Neural progenitor cell (in vitro differentiated cells): ENCODE results near the gene SLC7A6. TPM values are rescaled to one million over a fixed set of nuclear protein-coding genes. Genes with fewer than 3 reads are reported as not detected.

Experiments
- DNase-seq: peaks from one replicate; pipeline ENCODE4 v3.0.0-alpha.2; 2016; ENCODE audit warnings: low spot score
- H2AFZ ChIP-seq: fragments of 200-600 bp; sonication (generic); replicated peaks from 2 replicates; pipeline ENCODE4 v1.6.1; 2016; ENCODE audit warnings: antibody characterized with exemption
- H3F3A ChIP-seq: fragments of 200-600 bp; sonication (generic); 2 replicates; pipeline ENCODE4 v1.6.1; 2016; ENCODE audit warnings: antibody characterized with exemption, low read depth
- H3K27ac ChIP-seq: fragments of 200-600 bp; sonication (generic); 2 replicates; pipeline ENCODE4 v1.5.1; 2016; ENCODE audit warnings: mild to moderate bottlenecking
- H3K27me3 ChIP-seq: fragments of 200-600 bp; sonication (generic); 2 replicates; pipeline ENCODE4 v1.6.1; 2016; ENCODE audit warnings: mild to moderate bottlenecking, moderate library complexity
- H3K36me3 ChIP-seq: fragments of 200-600 bp; sonication (generic); 2 replicates; pipeline ENCODE4 v1.5.1; 2016
- H3K4me1 ChIP-seq: fragments of 200-600 bp; sonication (generic); 2 replicates; pipeline ENCODE4 v1.6.1; 2016; ENCODE audit warnings: mixed run types
- H3K4me2 ChIP-seq: fragments of 200-600 bp; sonication (generic); 2 replicates; pipeline ENCODE4 v1.6.1; 2016
- H3K4me3 ChIP-seq: fragments of 200-600 bp; sonication (generic); 2 replicates; pipeline ENCODE4 v1.5.1; 2016
- H3K79me2 ChIP-seq: fragments of 200-600 bp; sonication (generic); 2 replicates; pipeline ENCODE4 v1.6.1; 2016; ENCODE audit warnings: low read depth
- H3K9ac ChIP-seq: fragments of 200-600 bp; sonication (generic); 2 replicates; pipeline ENCODE4 v1.6.1; 2016
- H3K9me3 ChIP-seq: fragments of 200-600 bp; sonication (generic); 2 replicates; pipeline ENCODE4 v1.5.1; 2016; ENCODE audit warnings: low read depth
- H4K20me1 ChIP-seq: fragments of 200-600 bp; sonication (generic); 2 replicates; pipeline ENCODE4 v1.6.1; 2016; ENCODE audit warnings: low read depth
- H3K27ac Mint-ChIP-seq: 3 replicates; pipeline ENCODE4 v1.8.0; 2021; ENCODE audit warnings: mixed read lengths
- H3K27me3 Mint-ChIP-seq: 2 replicates; pipeline ENCODE4 v1.8.0; 2022; ENCODE audit warnings: low read depth, mild to moderate bottlenecking, inconsistent platforms, moderate library complexity, mixed read lengths; ENCODE audit not compliant: insufficient read depth
- H3K36me3 Mint-ChIP-seq: 3 replicates; pipeline ENCODE4 v1.8.0; 2021; ENCODE audit warnings: mixed read lengths
- H3K4me1 Mint-ChIP-seq: 3 replicates; pipeline ENCODE4 v1.8.0; 2021; ENCODE audit warnings: mixed read lengths
- H3K4me3 Mint-ChIP-seq: 3 replicates; pipeline ENCODE4 v1.8.0; 2021; ENCODE audit warnings: mild to moderate bottlenecking, moderate library complexity, mixed read lengths
- H3K9me3 Mint-ChIP-seq: 3 replicates; pipeline ENCODE4 v1.8.0; 2020; ENCODE audit warnings: mixed read lengths
- EZH2 ChIP-seq: fragments of 200-600 bp; sonication (generic); IDR thresholded peaks from 2 replicates; pipeline ENCODE4 v1.6.1; 2017; ENCODE audit warnings: antibody characterized with exemption, mild to moderate bottlenecking, moderate library complexity
- EZH2phosphoT487 ChIP-seq: fragments of 200-600 bp; sonication (generic); IDR thresholded peaks from 2 replicates; pipeline ENCODE4 v1.6.1; 2017; ENCODE audit warnings: antibody characterized with exemption
- total RNA-seq: library from RNA; depleted of rRNA; stranded (reverse); fragments of >200 nt; gene quantifications from 2 replicates; pipeline ENCODE4 v1.2.3, GENCODE V29; 2015; ENCODE audit warnings: low replicate concordance
- TF ChIP-seq, protein P1 (sequence below): fragments of 200-600 bp; sonication (generic); IDR thresholded peaks from 2 replicates; pipeline ENCODE4 v1.5.1; 2017; ENCODE audit warnings: antibody characterized with exemption, mild to moderate bottlenecking

Gene SLC7A6
- total RNA-seq, 1 donor from 2014 or later, result 5.6 TPM

DNA sequence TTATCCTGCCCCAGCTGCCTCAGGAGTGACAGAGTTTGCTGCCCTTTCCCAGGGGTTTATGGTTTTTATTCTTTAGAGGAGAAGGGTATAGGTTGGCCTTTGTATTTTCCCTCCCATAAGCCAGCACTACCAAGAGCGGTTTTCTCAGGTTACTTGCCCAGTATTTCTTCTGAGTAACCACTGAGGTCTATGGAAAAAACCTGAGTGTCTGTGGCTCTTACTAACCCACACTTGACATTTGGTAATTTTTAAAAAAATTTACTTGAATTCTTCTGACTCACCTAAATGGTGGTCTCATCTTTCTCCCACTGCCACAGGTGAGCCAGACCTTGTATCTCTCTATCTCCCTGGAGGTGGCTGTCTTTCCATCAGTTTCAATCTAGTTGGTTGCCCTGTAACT lies 6.0 kb downstream of the SLC7A6 start:
- peaks cover 32% of the 10 kb centered on the region for H3K79me2 ChIP-seq
- no peak overlapping the region for H3K27ac ChIP-seq
- H3K4me3 Mint-ChIP-seq, result no peak overlapping the region
- DNase-seq, result no peak
- peaks cover 6% of the 10 kb centered on the region for H3K27me3 ChIP-seq
- H2AFZ ChIP-seq, result no peak overlapping the region
- no peak overlapping the region for H3K4me2 ChIP-seq
- H3K9ac ChIP-seq, result no peak overlapping the region
- peaks cover 3% of the 10 kb centered on the region for H4K20me1 ChIP-seq
- H3F3A ChIP-seq, result peaks cover 11% of the 10 kb centered on the region
- no peak overlapping the region for H3K27ac Mint-ChIP-seq
- no peaks in the 10 kb centered on the region for H3K36me3 Mint-ChIP-seq
- H3K9me3 ChIP-seq, result no peaks in the 10 kb centered on the region
- H3K27me3 Mint-ChIP-seq, result no peaks in the 10 kb centered on the region
- TF ChIP-seq EZH2, result no peak
- TF ChIP-seq EZH2phosphoT487, result no peak
- TF ChIP-seq, protein P1, sequence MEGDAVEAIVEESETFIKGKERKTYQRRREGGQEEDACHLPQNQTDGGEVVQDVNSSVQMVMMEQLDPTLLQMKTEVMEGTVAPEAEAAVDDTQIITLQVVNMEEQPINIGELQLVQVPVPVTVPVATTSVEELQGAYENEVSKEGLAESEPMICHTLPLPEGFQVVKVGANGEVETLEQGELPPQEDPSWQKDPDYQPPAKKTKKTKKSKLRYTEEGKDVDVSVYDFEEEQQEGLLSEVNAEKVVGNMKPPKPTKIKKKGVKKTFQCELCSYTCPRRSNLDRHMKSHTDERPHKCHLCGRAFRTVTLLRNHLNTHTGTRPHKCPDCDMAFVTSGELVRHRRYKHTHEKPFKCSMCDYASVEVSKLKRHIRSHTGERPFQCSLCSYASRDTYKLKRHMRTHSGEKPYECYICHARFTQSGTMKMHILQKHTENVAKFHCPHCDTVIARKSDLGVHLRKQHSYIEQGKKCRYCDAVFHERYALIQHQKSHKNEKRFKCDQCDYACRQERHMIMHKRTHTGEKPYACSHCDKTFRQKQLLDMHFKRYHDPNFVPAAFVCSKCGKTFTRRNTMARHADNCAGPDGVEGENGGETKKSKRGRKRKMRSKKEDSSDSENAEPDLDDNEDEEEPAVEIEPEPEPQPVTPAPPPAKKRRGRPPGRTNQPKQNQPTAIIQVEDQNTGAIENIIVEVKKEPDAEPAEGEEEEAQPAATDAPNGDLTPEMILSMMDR, result no peak
- no peak overlapping the region for H3K4me3 ChIP-seq
- H3K36me3 ChIP-seq, result no peaks in the 10 kb centered on the region
- no peaks in the 10 kb centered on the region for H3K9me3 Mint-ChIP-seq
- H3K4me1 Mint-ChIP-seq, result peaks cover 26% of the 10 kb centered on the region
- peaks cover 13% of the 10 kb centered on the region for H3K4me1 ChIP-seq

DNA sequence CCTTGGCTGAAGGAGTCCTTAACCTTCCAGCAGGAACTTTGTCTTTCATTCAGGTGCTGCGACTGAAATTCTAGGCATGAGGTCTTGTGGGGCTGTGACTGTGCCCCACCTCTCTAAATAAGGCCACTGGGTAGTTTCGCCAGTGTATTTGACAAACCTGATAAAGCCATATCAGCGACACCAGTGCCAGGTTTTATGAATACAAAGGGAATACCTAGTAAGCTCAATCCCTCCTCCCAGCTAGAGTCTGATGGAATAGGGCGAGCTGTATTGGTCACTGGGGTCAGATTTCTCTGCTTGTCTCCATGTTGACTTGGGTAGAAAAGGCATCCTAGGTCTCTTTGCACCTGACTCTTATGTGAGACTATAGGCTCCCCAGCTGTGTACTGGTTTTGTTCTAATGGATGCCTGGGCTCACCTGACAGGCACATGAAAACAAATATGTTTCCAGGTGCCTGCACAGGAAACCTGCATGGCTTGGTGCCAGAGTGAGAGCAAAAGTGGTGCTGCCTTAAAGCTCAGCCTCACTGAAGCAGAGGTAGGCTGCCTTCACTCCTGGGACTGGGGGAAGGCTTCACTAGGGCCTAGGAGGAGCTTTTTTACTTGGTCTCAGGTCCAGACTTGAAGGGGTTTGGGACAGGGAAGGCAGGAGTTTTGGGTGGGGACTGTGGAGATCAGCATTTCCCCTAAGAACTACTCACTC lies 8.3 kb downstream of the SLC7A6 start:
- Histone ChIP-seq H3K79me2 (peaks cover 14% of the 10 kb centered on the region), H3K36me3 (no peaks in the 10 kb centered on the region), H3F3A (peaks cover 11% of the 10 kb centered on the region), H3K27me3 (no peaks in the 10 kb centered on the region), H2AFZ (no peak overlapping the region), H3K4me2 (no peak overlapping the region), H3K27ac (no peak overlapping the region), H3K9me3 (no peaks in the 10 kb centered on the region), H3K4me1 (peaks cover 9% of the 10 kb centered on the region), H4K20me1 (peaks cover 3% of the 10 kb centered on the region), H3K9ac (no peak overlapping the region), H3K4me3 (no peak overlapping the region)
- H3K36me3 Mint-ChIP-seq, result no peaks in the 10 kb centered on the region
- H3K9me3 Mint-ChIP-seq, result no peaks in the 10 kb centered on the region
- H3K4me1 Mint-ChIP-seq, result peaks cover 13% of the 10 kb centered on the region
- H3K27ac Mint-ChIP-seq, result peak overlapping the region; percentile 33
- TF ChIP-seq, protein P1, result no peak
- TF ChIP-seq EZH2phosphoT487 (no peak), EZH2 (no peak)
- no peaks in the 10 kb centered on the region for H3K27me3 Mint-ChIP-seq
- DNase-seq, result no peak
- no peak overlapping the region for H3K4me3 Mint-ChIP-seq

DNA sequence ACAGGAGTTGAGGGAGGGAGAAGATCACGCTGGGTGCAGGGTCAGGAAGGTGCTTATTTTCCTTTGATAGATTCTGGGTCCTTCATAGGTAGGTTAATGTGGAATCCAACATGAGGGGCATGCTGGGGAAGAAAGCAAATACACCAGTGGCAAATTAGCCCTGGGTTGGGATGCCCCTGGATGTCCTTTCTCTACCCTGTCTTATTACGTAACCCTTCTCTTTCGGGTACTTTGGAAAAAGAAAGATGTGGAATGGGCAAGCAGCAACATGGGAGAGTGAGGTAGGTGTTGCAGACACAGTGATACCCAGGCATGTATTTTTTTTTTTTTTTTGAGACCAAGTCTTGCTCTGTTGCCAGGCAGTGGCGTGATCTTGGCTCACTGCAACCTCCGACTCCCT lies 9.1 kb downstream of the SLC7A6 start:
- no peak overlapping the region for H3K4me3 ChIP-seq
- peaks cover 11% of the 10 kb centered on the region for H3F3A ChIP-seq
- H2AFZ ChIP-seq, result no peak overlapping the region
- H3K27me3 ChIP-seq, result no peaks in the 10 kb centered on the region
- no peaks in the 10 kb centered on the region for H3K36me3 ChIP-seq
- no peak overlapping the region for H3K27ac ChIP-seq
- no peak for DNase-seq
- no peak overlapping the region for H3K27ac Mint-ChIP-seq
- no peaks in the 10 kb centered on the region for H3K27me3 Mint-ChIP-seq
- no peaks in the 10 kb centered on the region for H3K36me3 Mint-ChIP-seq
- H3K4me3 Mint-ChIP-seq, result no peak overlapping the region
- no peaks in the 10 kb centered on the region for H3K9me3 ChIP-seq
- peaks cover 8% of the 10 kb centered on the region for H3K79me2 ChIP-seq
- no peak overlapping the region for H3K4me2 ChIP-seq
- H3K9ac ChIP-seq, result no peak overlapping the region
- H3K4me1 ChIP-seq, result peaks cover under 1% of the 10 kb centered on the region
- TF ChIP-seq EZH2phosphoT487 (no peak), EZH2 (no peak)
- TF ChIP-seq, protein P1, result no peak
- no peaks in the 10 kb centered on the region for H3K9me3 Mint-ChIP-seq
- H3K4me1 Mint-ChIP-seq, result peaks cover 6% of the 10 kb centered on the region
- no peaks in the 10 kb centered on the region for H4K20me1 ChIP-seq
